MCF 10A (cell line): Measurements from ENCODE around the gene SOX9. TPM values are rescaled to one million over a fixed set of nuclear protein-coding genes. Genes with fewer than 3 reads are reported as not detected.

Source experiments
- BruUV-seq: library from RNA; stranded (reverse); fragments of 400-500 nt; replicated peaks from 2 replicates; lab custom pipeline; 2021; lab: Mats Ljungman, UMichigan
- CTCF ChIA-PET: fragments of 300-600 bp; sonication (Branson Sonifier 250); formaldehyde crosslinking; extraction: SDS; loops from one replicate; lab custom pipeline; 2021; ENCODE audit warnings: antibody characterized with exemption, inconsistent platforms; lab: Yijun Ruan, JAX
- POLR2A ChIA-PET: fragments of 300-600, 350-650 bp; sonication (Branson Sonifier 250); formaldehyde crosslinking; extraction: SDS; loops from one replicate; lab custom pipeline; 2020; ENCODE audit warnings: antibody characterized with exemption, inconsistent platforms; lab: Yijun Ruan, JAX
- DNase-seq: peaks from one replicate; pipeline ENCODE4 v3.0.0-alpha.2; 2018; ENCODE audit not compliant: unreplicated experiment
- H3K27ac Mint-ChIP-seq: one replicate; pipeline ENCODE4 v1.8.0; 2022; ENCODE audit warnings: mild to moderate bottlenecking, low read depth, mixed read lengths; ENCODE audit not compliant: unreplicated experiment
- H3K27me3 Mint-ChIP-seq: one replicate; pipeline ENCODE4 v1.8.0; 2022; ENCODE audit warnings: mixed read lengths; ENCODE audit not compliant: insufficient read depth, unreplicated experiment
- H3K36me3 Mint-ChIP-seq: one replicate; pipeline ENCODE4 v1.8.0; 2022; ENCODE audit warnings: mild to moderate bottlenecking, moderate library complexity, mixed read lengths; ENCODE audit not compliant: insufficient read depth, unreplicated experiment
- H3K4me1 Mint-ChIP-seq: one replicate; pipeline ENCODE4 v1.8.0; 2022; ENCODE audit warnings: mixed read lengths; ENCODE audit not compliant: insufficient read depth, unreplicated experiment
- H3K4me3 Mint-ChIP-seq: one replicate; pipeline ENCODE4 v1.8.0; 2022; ENCODE audit warnings: mild to moderate bottlenecking, moderate library complexity, mixed read lengths; ENCODE audit not compliant: unreplicated experiment
- H3K9me3 Mint-ChIP-seq: one replicate; pipeline ENCODE4 v1.8.0; 2022; ENCODE audit warnings: mixed read lengths; ENCODE audit not compliant: unreplicated experiment
- CTCF ChIP-seq: fragments of 200-600 bp; IDR thresholded peaks from one replicate; pipeline ENCODE4 v1.8.0; 2022; ENCODE audit warnings: antibody characterized with exemption, mild to moderate bottlenecking; ENCODE audit not compliant: unreplicated experiment
- intact Hi-C: fragments of 100-400 bp; cut with micrococcal nuclease; formaldehyde crosslinking; loops from 2 replicates; pipeline ENCODE4 v1.14.1; 2022
- total RNA-seq: library from RNA; stranded (reverse); gene quantifications from 2 replicates; pipeline ENCODE4 v1.2.3, GENCODE V29; 2022

SOX9 gene
- total RNA-seq, 1 experiment from 2014 or later, result 2.6 TPM

GRCh38 chr17:72152387-72152929, 31.6 kb downstream of the SOX9 start:
- BruUV-seq, result no TSS peak
- Mint-ChIP-seq H3K27ac (no peak overlapping the region), H3K9me3 (no peaks in the 10 kb centered on the region), H3K27me3 (peaks cover 17% of the 10 kb centered on the region), H3K4me1 (peaks cover 17% of the 10 kb centered on the region), H3K36me3 (no peaks in the 10 kb centered on the region), H3K4me3 (no peak overlapping the region)
- ChIA-PET CTCF (interaction anchor here (0.6 kb wide), 1 partner anchor 10 kb away, joined by 3 read pairs; no protein-coding TSS in a partner anchor), POLR2A (no interaction called here)
- no peak for TF ChIP-seq CTCF
- intact Hi-C loops, result no loop called here
- DNase-seq, result peak; percentile 31

GRCh38 chr17:72158895-72159885, 38.4 kb downstream of the SOX9 start:
- Mint-ChIP-seq H3K4me1 (peaks cover 2% of the 10 kb centered on the region), H3K9me3 (no peaks in the 10 kb centered on the region), H3K36me3 (no peaks in the 10 kb centered on the region), H3K27me3 (no peaks in the 10 kb centered on the region), H3K4me3 (no peak overlapping the region), H3K27ac (no peak overlapping the region)
- ChIA-PET CTCF (no interaction called here), POLR2A (no interaction called here)
- TF ChIP-seq CTCF, result no peak
- BruUV-seq, result no TSS peak
- intact Hi-C loops, result no loop called here
- DNase-seq, result no peak

- Mint-ChIP-seq H3K4me3 (no peak overlapping the region), H3K27me3 (no peaks in the 10 kb centered on the region), H3K36me3 (no peaks in the 10 kb centered on the region), H3K4me1 (peaks cover 10% of the 10 kb centered on the region), H3K27ac (no peak overlapping the region), H3K9me3 (no peaks in the 10 kb centered on the region)
- no peak for DNase-seq
- BruUV-seq, result no TSS peak
- intact Hi-C loops, result no loop called here
- ChIA-PET POLR2A (interaction anchor here (0.7 kb wide), 1 partner anchor 11 kb away, joined by 3 read pairs; no protein-coding TSS in a partner anchor), CTCF (no interaction called here)
- no peak for TF ChIP-seq CTCF
These were observed 41.7 kb downstream of the SOX9 start for GRCh38 chr17:72162569-72162968.

- no peak overlapping the region for H3K4me3 Mint-ChIP-seq
- intact Hi-C loops, result no loop called here
- no peak overlapping the region for H3K27ac Mint-ChIP-seq
- CTCF ChIA-PET, result no interaction called here
- no peaks in the 10 kb centered on the region for H3K27me3 Mint-ChIP-seq
- no TSS peak for BruUV-seq
- TF ChIP-seq CTCF, result no peak
- peaks cover 10% of the 10 kb centered on the region for H3K4me1 Mint-ChIP-seq
- POLR2A ChIA-PET, result interaction anchor here (0.6 to 1.0 kb wide), 2 partner anchors 15 to 188 kb away, joined by 3 read pairs; no protein-coding TSS in a partner anchor
- no peaks in the 10 kb centered on the region for H3K36me3 Mint-ChIP-seq
- DNase-seq, result no peak
- no peaks in the 10 kb centered on the region for H3K9me3 Mint-ChIP-seq
These were observed 42.7 kb downstream of the SOX9 start for GRCh38 chr17:72163474-72163873.
